Stimulated activated CD8-positive, alpha-beta memory T cell treated with anti-CD3 and anti-CD28 coated beads, Interleukin-2, amount 100 ng/mL, for 1 hour (primary cell): ENCODE results near the gene DKK3.
"Not testable (repeated sequence)": the region's sequence is repeated elsewhere in the genome, so short reads cannot be mapped to it uniquely, and the experiment has no call there.

Experiments used
- DNase-seq, 2 donors: peaks; one replicate each; pipeline ENCODE4 v3.0.0-alpha.2; 2020; ENCODE audit warnings: low read depth in 2 of 2

The DKK3 gene

DNA sequence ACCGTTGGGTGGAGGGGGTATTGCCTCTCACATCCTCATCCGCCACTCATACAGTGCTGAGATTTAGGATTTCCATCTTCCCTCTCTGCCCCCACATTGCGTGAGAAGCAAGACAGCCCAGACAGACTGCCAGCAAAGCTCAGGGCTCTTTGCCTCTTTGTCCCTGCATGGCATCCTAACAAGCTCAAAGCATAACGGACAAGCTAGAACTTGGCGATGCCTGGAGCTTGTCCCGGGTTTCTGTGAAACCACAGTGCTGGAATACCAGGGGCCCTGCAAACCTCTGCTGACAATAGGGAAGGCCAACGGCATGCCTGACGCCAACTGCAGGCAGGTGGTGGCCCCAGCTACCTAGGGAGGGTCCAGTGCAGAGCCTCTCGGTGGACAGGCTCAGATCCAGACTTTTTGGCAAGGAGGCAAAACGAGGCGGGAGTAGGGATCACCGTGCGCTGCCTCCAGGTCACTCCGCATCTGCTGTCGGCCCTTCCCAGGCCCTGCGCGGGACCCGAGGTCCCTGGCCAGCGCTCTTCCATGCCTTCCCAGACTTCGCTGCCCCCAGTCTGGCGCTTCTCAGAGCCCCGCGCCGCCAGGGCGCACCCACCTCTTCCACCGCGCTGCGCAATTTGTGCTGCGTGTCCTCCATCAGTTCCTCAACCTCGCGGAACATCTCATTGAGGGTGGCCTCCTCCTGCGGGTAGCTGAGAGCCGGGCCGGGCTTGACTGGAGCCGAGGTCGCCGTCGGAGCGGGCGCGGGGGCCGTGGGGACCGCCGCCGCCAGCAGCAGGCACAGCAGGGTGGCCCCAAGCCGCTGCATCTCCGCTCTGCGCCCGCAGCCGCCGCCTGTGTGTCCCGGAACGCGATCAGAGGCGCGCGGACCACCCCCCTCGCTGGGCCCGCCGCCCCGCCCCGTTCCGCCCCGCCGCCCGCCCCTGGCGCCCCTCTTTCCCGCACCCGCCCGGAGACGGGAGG, at the start of gene DKK3:
DKK3 (minus strand) TSS at position 858 of the 969 bp plus-strand sequence; CDS start at position 814, 44 bp downstream.
- DNase-seq, result no peak

DNA sequence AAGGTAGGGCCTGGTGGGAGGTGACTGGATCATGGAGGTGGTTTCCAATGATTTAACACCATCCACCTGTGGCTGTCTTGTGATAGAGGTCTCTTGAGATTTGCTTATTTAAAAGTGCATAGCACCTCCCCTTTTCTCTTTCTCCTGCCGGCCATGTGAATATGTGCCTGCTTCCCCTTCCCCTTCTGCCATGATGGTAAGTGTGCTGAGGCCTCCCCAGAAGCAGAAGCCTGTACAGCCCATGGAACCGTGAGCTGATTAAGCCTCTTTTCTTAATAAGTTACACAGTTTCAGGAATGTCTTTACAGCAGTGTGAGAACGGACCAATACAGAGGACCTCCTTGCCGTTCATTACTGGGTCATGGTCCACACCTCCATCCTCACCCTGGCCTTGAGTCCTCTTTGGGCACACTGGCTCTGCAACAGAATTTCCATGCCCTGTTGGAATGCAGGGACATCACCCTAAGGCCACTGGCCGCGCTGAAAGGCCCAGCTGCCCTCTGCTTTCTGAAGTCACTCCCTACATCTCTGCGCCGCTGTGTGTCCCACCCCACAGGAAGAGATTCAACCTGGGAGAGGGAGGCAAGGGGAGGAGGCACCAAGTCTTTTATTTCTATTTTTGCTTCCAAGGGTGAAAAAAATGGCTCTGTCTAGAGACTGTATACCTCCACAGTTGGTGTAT, 49.0 kb upstream of the DKK3 start:
- no peak for DNase-seq

DNA sequence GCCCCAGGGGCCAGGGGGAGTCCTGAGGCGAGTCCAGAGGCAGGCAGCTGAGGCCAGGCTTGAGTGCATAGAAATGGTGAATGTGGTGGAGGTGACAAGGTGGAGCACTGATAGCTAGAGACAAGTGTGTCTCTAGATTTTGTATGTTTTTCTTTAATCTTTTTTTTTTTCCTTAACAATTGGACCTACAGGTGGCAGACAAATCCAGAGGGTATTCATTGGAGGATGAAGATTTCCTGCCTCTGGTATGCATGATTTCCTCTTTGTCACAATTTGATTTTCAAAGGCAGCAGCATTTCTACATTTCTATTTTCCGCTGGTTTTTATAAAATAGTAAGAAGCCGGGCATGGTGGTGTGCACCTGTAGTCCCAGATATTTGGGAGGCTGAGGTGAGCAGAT, 47.7 kb upstream of the DKK3 start:
- DNase-seq, result no peak

DNA sequence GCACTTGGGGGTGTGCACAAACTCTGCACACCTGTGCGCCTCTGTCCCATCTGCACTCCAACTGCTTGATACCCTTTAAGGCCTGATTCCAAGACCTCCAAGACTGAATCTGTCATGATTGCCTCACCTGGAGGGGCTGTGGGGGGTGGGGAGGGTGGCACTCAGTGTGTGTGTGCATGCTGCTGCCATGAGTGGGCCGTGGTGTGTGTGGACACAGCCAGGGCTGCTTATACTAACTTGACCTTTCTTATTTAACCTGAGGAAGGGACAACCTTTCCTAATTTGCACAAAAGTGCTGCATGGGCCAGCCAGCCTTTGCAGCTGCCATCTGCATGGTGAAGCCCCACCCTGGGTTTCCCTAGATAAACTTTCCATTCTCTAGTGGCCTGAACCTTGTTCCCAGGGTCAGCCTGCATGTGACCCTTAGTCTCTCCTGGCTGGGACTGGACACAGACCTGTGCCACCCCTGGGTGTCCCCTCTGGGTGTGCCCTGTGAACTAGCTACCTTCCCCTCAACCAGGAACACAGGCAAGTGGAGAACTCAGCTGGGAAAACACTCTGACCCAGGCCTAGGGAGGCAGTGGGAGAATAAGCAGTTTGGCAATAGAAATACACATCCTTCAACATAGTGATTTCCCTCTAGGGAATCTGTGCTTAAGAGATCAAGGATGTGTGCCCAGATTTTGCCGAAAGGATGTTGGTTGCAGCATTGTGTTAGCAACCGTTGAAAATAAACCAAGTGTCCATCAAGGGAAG, 45.4 kb upstream of the DKK3 start:
- DNase-seq, result no peak

DNA sequence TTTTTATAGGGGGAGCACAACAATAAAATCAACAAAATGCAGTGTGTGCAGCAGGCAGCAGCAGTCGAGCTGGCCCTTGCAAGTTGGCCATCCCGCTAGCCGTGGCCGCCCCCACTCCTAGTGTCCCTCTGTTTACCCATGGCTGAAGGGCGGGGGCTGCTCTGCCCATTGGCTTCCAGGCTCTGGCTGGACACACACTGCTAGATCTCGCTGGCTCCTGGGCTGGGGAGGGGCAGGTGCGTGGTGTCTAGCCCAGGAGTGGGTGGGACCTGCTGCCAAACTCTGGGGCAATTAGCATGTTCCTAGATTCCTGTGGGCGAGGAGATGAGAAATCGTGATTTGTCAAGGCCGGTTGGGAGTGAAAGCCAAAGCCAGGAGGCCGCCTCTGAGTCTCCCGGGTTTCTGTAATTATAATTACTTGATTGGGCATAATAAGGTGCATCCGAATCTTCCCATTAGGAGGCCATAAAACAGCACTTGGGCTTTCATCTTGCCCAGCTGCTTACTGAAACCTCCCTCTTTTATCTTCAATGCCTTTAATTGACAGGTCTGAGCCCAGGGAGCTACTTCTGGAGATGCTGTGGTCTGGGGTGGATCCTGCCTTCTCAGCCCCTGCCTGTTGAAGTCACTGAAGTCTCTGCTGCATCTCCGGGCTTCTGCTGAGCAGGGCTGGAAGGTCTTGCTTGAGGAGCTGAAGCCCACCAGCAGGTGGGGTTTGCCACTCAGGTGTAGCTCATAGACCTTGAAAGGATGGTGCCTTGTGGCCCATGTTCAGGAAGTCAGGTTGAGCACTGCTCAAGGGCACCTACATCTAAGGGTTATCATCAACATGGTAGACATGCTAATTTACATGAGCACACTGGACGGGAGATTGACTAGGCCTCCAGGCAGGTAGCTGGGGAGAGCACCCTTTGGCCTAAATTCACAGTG, 44.5 kb upstream of the DKK3 start:
- DNase-seq, result no peak

DNA sequence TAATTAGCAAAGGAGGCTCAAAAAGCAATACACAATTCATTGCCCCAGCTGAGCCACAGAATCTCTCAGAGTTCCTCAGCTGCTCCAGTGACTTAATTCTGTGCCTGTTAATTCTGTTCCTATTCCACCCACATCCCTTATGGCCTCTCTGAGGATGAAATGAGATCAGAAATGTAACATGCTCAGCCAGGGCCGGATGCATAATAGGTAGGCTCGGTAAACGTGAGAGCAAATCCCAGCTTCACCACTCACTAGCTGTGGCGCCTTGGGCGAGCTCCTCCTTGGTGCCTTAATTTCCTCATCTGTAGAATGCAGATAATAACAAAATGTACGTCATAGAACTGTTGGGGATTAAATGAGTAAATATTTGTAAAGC, 42.8 kb upstream of the DKK3 start:
- DNase-seq, result no peak

DNA sequence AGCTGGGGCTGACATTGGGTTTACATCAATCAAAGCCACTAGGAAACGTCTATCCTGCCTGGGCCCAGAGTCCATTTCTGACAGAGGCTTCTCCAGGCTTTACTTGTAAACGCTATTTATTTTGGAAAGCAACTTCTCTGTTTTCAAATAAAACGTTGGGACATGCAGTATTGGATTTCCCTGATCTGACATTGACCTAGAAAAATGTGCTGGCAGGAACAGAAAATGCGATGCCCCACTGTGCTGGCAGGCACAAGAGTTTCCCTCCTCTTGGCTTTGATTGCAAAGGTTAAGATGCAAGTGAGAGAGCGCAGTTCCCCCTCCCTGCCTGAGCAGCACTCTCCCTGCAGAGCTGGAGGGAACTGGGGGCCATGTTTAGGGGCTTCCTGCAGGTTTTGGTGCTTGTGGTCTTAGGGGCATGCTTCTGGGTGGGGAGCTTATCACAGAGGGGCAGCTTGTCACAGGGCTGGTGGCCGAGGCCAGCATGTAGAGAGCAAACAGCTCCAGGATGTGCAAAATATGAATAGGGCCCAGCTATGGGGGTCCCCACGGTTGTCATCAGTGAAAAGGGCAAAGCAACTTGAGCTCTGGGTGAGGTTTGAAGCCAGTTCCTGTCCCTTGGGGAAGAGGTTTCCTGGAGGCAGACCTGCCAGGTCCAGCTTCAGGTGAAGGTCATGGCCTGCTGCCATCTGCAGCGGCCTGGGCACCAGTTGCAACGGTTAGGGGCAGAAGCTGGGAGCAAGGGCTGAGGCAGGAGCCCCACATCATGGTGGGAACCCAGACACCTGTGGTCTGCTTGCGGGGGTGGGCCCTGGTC, 42.3 kb upstream of the DKK3 start:
- no peak for DNase-seq

DNA sequence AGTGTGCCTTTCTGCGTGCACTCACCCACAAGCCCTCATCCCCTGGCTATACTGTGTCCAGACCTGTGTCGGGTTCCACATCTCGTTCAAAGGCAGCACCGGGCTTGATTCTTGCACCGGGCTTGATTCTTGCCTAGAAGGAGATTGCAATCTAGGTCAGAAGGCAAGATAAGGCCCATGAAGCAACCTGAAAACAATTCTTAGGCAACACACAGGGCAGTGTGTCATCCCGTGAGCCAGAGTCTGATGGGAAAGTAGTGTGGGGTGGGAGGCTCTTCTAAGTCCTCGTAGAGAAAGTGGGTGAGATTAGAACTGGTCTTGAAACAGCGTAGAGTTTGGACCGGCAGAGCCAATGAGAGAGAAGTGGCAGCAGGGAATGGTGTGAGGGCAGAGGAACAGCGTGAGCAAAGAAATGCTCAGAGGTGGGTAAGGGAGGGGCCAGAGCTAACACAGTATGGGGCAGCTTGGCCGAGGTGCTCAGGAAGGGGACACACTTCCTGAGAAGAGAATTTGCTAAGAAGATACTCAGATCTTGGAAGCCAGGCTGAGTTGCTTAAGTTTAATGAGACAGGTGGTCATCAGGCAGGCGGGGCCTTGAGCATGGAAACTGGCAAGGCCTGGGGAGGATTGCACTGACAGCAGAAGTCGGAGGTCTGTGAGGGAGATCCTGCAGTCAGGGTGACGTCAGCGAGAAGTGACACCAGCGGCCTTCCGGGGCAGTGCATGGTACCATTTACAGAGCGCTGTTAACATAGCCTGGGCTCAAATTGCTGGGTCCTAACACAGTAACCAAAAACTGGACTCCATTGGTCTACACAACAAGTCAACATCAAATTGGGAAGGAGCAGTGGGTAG, 40.7 kb upstream of the DKK3 start:
- DNase-seq, result no peak

DNA sequence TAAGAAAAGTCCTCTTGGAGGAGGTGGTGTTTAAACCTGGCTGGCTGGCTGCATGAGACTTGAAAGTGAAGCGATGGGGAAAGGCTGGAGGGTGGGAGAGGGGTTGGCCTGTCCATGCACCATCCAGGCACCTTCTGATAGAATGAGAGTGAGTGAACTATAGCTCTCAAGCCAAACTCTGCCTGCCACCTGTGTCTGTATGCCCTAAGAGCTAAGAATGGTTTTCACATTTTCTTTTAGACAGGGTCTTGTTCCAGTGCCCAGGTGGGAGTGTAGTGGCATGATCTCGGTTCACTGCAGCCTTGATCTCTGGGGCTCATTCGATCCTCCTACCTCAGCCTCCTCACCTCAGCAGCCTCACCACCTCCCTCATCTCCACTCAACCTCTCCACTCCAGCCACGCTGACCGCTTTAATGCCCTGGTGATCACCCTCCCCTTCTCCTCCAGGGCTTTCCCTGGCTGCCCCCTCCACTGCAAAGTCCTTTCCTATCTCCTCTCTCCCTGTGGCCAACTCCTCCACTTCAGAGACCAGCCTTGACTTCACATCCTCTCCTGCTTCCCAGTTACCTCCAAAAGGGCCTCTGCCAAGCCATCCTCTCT, 38.3 kb upstream of the DKK3 start:
- DNase-seq, result no peak

DNA sequence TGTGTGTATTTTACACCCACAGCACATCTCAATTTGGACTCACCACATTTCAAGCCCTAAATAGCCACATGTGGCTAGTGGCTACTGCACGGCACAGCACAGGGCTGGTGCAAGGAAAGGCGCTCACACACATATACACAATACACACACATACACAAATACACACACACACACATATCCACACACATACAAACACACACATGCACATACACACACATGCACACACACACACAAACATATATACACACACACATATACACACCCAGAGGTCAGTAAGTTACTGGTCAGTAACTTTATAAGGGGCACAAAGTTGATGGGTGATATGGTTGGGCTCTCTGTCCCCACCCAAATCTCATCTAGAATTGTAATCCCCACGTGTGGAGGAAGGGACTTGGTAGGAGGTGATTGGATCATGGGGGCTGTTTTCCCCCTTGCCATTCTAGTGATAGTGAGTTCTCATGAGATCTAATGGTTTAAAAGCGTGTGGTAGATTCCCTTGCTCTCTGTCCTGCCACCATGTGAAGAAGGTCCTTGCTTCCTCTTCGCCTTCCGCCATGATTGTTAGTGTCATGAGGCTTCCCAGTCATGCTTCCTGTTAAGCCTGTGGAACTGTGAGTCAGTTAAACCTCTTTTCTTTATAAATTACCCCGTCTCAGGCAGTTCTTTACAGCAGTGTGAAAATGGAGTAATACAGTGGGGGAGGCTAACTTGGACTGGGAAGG, 37.6 kb upstream of the DKK3 start:
- DNase-seq, result no peak

DNA sequence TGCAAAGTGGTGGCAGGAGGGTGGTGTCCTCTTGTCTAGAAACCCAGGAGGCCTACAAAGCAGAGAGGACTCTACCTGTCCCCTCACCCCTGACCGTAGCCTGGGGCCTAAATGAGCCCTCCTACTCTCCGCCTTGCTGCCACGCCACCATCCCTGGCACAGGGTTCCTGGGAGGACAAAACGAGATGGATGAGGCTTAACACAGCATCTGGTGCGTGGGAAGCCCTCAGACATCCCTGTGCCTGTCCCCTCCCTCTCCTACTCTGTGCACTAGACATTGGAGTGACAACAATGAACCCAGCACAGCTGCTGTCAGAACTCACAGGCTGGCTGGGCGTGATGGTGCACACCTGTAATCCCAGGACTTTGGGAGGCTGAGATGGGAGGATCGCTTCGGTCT, 36.4 kb upstream of the DKK3 start:
- DNase-seq, result no peak

DNA sequence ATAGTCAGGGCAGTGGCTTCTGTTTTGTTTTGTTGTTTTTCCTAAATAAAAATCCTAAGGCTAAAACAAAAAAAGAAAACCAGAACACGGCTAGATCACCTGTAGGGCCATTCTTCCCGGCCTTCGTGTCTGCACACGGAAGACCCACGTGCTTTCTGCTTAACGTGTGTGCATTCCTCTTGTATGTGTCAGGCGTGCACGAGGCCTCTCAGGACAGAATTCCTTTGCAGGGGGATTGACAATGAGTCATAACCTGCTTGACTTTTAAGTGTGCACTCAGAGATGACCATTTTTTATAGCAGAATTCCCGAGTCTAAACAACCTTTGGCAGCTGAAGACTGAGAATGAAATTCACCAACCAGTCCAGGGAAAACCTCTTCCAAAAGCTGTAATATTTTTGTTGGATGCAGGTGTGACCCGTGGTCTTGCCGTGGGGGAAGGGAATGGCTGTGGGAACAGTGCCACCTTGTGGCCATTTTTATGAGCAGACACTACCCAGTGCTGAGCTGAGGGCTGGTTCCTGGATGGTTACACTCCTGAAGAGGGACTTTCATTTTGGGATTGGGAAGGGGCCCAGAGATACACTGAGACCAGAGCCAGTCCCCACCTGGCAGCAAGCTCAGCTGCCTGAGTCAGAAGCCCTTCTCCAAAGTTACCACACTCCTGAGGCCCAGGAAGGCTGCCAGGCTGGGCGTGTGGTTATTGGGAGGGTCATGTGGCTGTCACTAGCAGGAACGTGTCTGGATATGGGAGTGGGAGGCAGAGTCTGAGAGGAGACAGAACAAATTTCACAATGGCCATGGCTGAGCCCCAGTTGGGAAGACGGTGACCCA, 35.7 kb upstream of the DKK3 start:
- DNase-seq, result peak; percentile 16 to 29

DNA sequence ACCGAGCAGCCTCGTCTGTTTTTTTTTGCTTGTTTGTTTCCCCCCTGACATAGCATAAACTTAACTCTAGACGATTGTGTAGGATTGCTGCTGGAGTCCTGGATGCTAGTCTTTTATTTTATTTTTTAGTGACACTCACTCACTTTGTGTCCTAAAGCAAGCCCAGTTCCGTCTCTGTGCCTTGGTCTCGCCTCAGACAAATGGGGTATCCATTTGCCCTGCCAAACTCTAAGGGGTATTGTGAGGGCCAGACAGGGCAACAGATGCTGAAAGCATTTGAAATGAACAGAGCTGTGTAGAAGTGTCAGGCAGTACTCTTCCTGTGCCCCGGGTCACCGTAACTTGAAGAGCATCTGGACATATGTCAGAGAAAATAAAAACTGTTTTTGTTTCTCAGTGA, 34.8 kb upstream of the DKK3 start:
- DNase-seq, result no peak

DNA sequence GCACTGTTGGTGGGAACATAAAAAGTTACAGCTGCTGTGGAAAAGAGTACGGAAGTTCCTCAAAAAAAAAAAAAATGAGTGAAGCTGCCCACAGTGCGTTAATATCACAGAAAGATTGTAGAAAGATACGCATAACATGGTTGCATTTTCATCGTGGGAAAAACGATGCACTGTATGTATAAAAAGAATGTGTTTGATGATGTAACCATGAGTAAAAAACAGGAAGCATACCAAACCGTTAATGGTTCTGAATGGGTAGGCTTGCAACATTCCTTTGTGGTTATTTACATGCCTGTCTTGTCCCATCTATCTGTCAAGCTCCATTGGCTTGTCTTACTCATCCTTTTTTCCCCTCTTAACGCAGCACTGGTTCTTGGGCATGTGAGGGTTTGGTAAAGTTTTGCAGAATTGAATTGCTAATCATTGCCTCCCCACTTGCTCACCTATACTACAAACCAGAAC, 33.8 kb upstream of the DKK3 start:
- DNase-seq, result no peak

DNA sequence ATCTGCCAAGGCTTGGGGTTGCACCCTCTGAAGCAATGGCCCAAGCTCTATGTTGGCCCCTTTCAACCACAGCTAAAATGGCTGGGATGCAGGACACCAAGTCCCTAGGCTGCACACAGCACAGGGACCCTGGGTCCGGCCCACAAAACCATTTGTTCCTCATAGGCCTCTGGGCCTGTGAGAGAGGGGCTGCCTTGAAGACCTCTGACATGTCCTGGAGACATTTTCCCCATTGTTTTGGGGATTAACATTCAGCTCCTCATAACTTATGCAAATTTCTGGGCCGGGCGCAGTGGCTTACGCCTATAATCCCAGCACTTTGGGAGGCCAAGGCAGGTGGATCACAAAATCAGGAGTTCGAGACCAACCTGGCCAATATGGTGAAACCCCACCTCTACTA, 32.3 kb upstream of the DKK3 start:
- not testable (repeated sequence) for DNase-seq

DNA sequence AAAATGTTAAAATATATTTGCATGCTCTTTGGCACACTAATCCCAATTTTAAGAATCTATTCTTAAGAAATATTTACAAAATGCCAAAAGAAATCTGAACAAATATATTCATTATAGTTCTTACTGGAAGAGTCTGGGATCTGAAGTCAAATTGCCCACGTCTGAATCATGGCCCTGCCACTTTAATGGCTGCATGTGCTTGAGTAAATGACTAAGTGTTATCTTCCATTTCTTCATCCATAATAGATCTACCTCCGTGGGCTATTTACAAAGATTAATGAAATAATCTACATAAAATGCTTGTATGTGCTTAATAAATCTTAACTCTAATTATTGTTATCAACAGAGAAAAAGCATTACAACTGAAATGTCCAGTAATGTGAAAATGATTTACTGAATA, 24.5 kb upstream of the DKK3 start:
- DNase-seq, result no peak

DNA sequence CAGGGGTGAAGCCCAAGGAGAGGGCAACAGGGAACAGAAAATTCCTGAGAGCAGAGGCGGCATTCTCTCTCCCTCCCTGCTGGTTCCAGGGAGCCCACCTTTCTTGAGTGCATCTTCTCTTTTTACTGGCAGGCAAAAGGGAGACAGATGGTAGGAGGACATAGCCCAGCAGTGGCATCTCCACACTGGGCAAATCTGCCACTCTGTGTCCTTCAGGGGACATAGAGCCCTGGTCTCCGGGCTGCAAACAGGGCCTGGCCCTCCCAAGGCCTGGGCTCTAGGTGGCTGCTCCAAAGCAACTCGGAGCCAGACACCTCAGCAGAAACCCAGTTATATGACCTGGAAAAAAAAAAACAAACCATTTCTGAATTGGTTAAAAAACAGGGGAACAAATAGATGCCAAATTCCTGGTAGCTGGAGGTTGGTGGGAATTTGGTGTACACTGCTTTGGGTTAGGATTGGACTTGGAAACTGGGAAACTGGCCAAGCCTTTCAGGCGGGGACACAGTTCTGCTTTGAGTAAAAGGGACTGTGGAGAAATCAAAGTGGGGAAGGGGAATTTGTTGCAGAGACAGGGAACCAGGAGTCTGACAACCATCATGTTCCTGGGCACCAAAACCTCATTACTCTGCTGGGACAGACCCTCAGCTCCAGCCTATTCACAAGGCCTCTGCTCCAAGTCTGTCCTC, 23.6 kb upstream of the DKK3 start:
- no peak for DNase-seq
